ENCODE results near the gene KCNC1. TPM values are rescaled to one million over a fixed set of nuclear protein-coding genes. Genes with fewer than 3 reads are reported as not detected.

Gene KCNC1
- total and polyA plus RNA-seq, 2 experiments from 2014 or later = 0.11 TPM; not detected in 1

DNA sequence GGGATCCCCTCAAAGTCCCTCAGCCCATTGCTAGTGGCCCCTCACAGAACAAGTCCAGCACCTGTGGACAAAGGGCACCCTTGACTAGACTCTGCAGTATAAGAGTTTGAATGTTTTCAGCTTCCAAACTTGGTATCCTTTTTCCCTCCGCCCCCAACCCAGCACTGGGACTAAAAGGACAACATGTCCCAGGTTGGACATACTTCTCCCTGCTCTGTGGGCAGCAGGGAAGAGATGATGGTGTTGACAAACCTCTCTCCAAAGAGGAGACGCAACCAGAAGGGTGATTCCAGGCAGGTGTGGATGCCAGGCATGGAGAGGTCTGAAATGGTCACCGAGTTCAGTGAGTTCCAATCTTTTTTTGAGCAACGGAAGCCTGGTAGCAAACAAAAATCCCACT, 19.7 kb upstream of the KCNC1 start (continued):
- TF ChIP-seq, protein P1, sequence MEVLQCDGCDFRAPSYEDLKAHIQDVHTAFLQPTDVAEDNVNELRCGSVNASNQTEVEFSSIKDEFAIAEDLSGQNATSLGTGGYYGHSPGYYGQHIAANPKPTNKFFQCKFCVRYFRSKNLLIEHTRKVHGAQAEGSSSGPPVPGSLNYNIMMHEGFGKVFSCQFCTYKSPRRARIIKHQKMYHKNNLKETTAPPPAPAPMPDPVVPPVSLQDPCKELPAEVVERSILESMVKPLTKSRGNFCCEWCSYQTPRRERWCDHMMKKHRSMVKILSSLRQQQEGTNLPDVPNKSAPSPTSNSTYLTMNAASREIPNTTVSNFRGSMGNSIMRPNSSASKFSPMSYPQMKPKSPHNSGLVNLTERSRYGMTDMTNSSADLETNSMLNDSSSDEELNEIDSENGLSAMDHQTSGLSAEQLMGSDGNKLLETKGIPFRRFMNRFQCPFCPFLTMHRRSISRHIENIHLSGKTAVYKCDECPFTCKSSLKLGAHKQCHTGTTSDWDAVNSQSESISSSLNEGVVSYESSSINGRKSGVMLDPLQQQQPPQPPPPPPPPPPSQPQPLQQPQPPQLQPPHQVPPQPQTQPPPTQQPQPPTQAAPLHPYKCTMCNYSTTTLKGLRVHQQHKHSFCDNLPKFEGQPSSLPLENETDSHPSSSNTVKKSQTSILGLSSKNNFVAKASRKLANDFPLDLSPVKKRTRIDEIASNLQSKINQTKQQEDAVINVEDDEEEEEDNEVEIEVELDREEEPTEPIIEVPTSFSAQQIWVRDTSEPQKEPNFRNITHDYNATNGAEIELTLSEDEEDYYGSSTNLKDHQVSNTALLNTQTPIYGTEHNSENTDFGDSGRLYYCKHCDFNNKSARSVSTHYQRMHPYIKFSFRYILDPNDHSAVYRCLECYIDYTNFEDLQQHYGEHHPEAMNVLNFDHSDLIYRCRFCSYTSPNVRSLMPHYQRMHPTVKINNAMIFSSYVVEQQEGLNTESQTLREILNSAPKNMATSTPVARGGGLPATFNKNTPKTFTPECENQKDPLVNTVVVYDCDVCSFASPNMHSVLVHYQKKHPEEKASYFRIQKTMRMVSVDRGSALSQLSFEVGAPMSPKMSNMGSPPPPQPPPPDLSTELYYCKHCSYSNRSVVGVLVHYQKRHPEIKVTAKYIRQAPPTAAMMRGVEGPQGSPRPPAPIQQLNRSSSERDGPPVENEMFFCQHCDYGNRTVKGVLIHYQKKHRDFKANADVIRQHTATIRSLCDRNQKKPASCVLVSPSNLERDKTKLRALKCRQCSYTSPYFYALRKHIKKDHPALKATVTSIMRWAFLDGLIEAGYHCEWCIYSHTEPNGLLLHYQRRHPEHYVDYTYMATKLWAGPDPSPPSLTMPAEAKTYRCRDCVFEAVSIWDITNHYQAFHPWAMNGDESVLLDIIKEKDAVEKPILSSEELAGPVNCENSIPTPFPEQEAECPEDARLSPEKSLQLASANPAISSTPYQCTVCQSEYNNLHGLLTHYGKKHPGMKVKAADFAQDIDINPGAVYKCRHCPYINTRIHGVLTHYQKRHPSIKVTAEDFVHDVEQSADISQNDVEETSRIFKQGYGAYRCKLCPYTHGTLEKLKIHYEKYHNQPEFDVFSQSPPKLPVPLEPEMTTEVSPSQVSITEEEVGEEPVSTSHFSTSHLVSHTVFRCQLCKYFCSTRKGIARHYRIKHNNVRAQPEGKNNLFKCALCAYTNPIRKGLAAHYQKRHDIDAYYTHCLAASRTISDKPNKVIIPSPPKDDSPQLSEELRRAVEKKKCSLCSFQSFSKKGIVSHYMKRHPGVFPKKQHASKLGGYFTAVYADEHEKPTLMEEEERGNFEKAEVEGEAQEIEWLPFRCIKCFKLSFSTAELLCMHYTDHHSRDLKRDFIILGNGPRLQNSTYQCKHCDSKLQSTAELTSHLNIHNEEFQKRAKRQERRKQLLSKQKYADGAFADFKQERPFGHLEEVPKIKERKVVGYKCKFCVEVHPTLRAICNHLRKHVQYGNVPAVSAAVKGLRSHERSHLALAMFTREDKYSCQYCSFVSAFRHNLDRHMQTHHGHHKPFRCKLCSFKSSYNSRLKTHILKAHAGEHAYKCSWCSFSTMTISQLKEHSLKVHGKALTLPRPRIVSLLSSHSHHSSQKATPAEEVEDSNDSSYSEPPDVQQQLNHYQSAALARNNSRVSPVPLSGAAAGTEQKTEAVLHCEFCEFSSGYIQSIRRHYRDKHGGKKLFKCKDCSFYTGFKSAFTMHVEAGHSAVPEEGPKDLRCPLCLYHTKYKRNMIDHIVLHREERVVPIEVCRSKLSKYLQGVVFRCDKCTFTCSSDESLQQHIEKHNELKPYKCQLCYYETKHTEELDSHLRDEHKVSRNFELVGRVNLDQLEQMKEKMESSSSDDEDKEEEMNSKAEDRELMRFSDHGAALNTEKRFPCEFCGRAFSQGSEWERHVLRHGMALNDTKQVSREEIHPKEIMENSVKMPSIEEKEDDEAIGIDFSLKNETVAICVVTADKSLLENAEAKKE (CRISPR knock-in tag; IDR thresholded peaks at IDR 0.05) = no peak
- no peak for TF ChIP-seq NANOG (IDR thresholded peaks at IDR 0.05; ENCODE audit: borderline replicate concordance)

DNA sequence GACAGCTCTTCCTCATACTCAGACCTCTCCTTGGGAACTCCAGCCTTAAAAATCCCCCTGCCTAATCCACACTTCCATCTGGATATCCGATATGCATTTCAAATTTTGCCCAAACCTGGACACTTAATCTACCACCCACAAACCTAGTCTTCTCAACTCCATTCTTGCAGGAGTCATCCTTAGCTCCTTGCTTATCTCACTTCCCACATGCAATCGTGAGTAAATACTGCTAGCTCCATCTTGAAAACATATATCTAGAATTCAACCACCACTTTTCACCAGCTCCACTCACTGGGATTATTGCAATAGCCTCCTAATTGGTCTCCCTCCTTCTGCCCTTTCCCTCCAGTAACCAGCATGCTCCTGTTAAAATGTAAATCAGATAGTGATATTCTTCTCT, 17.8 kb upstream of the KCNC1 start:
- Mint-ChIP-seq H3K4me1 (peaks cover 7% of the 10 kb centered on the region; the same call in 2 of the 3 replicates), H3K27me3 (ENCODE audit: insufficient read depth, low read depth, poor library complexity) (peaks cover 26% of the 10 kb centered on the region), H3K4me3 (no peak overlapping the region), H3K36me3 (ENCODE audit: low read depth) (no peaks in the 10 kb centered on the region), H3K27ac (no peak overlapping the region), H3K9me3 (no peaks in the 10 kb centered on the region)
- Histone ChIP-seq H3K9me2 (ENCODE audit: insufficient read depth) (no peaks in the 10 kb centered on the region), H3K4me2 (no peak overlapping the region), H3K27ac (ENCODE audit: low read depth) (no peak overlapping the region), H4K20me1 (replicated peaks; ENCODE audit: insufficient read depth) (no peaks in the 10 kb centered on the region; the same call in 1 of the 2 replicates), H3K27me3 (ENCODE audit: insufficient read depth) (peaks cover 96% of the 10 kb centered on the region), H3F3A (replicated peaks; ENCODE audit: low read depth) (no peaks in the 10 kb centered on the region), H2AFZ (no peak overlapping the region), H3K4me1 (ENCODE audit: insufficient read depth) (peaks cover 7% of the 10 kb centered on the region; the same call in 1 of the 2 replicates), H3K36me3 (ENCODE audit: insufficient read depth) (no peaks in the 10 kb centered on the region), H3K79me2 (replicated peaks; ENCODE audit: insufficient read depth) (no peaks in the 10 kb centered on the region), H3K4me3 (no peak overlapping the region)
- no peak for DNase-seq (ENCODE audit: low spot score)
- TF ChIP-seq ZNF114 (CRISPR knock-in tag; IDR thresholded peaks at IDR 0.05) (no peak), NANOG (IDR thresholded peaks at IDR 0.05; ENCODE audit: borderline replicate concordance) (no peak), CREB1 (CRISPR knock-in tag; IDR thresholded peaks at IDR 0.05; ENCODE audit: low read depth) (no peak), EZH2phosphoT487 (IDR thresholded peaks at IDR 0.05; ENCODE audit: unreplicated experiment) (no peak), STAT1 (IDR thresholded peaks at IDR 0.05; ENCODE audit: unreplicated experiment) (no peak)
- TF ChIP-seq, protein P2, sequence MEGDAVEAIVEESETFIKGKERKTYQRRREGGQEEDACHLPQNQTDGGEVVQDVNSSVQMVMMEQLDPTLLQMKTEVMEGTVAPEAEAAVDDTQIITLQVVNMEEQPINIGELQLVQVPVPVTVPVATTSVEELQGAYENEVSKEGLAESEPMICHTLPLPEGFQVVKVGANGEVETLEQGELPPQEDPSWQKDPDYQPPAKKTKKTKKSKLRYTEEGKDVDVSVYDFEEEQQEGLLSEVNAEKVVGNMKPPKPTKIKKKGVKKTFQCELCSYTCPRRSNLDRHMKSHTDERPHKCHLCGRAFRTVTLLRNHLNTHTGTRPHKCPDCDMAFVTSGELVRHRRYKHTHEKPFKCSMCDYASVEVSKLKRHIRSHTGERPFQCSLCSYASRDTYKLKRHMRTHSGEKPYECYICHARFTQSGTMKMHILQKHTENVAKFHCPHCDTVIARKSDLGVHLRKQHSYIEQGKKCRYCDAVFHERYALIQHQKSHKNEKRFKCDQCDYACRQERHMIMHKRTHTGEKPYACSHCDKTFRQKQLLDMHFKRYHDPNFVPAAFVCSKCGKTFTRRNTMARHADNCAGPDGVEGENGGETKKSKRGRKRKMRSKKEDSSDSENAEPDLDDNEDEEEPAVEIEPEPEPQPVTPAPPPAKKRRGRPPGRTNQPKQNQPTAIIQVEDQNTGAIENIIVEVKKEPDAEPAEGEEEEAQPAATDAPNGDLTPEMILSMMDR (conservative IDR thresholded peaks at IDR 0.05; ENCODE audit: low read depth in 2 of 2) = no peak
- no peak for ATAC-seq

Data from GM23338 (cell line).